K562 (cell line): ENCODE results near the gene BBC3. TPM values are rescaled to one million over a fixed set of nuclear protein-coding genes. Genes with fewer than 3 reads are reported as not detected.

Experiments used
- CC2D1A ChIP-seq: fragments of 450-650 bp; IDR thresholded peaks from 2 replicates; pipeline ENCODE4 v1.6.1; 2017; ENCODE audit warnings: mild to moderate bottlenecking
- CEBPB ChIP-seq: fragments of 450-650 bp; IDR thresholded peaks from 2 replicates; pipeline ENCODE4 v1.6.1; 2016; ENCODE audit warnings: missing genetic modification characterization, missing compliant biosample characterization
- FUS ChIP-seq: fragments of 200-400 bp; formaldehyde crosslinking; optimal IDR thresholded peaks from 2 replicates; pipeline ENCODE3; 2017; ENCODE audit warnings: low read depth, low read length
- HIVEP1 ChIP-seq: fragments of 250-450 bp; sonication (Bioruptor Pico); IDR thresholded peaks from 2 replicates; pipeline ENCODE4 v1.4.0; 2020; ENCODE audit warnings: mild to moderate bottlenecking
- MCM7 ChIP-seq, 2 experiments: fragments of 450-650 bp; IDR thresholded peaks; 2 replicates each; pipeline ENCODE4 v1.6.1; 2016 to 2018
- MLLT1 ChIP-seq, 2 experiments: fragments of 450-650 bp; IDR thresholded peaks; 2 replicates each; pipeline ENCODE4 v1.6.1; 2016
- NCOA2 ChIP-seq, 2 experiments: fragments of 450-650 bp; IDR thresholded peaks; 2 replicates each; pipeline ENCODE4 v1.6.1; 2018; ENCODE audit warnings: mild to moderate bottlenecking in 2 of 2, moderate library complexity in 1 of 2; ENCODE audit not compliant: partially characterized antibody in 2 of 2
- PHTF2 ChIP-seq: fragments of 250-450 bp; sonication (Bioruptor Pico); IDR thresholded peaks from 2 replicates; pipeline ENCODE4 v1.5.0; 2021; ENCODE audit warnings: mild to moderate bottlenecking
- PML ChIP-seq: IDR thresholded peaks from 2 replicates; pipeline ENCODE4 v1.6.1; 2012; ENCODE audit warnings: low read length, inconsistent platforms
- SREBF2 ChIP-seq: sonication (generic); formaldehyde crosslinking; IDR thresholded peaks from 2 replicates; pipeline ENCODE4 v1.4.0; 2020; ENCODE audit warnings: mild to moderate bottlenecking, missing genetic modification reagents
- TCF3 ChIP-seq: sonication (generic); formaldehyde crosslinking; IDR thresholded peaks from 2 replicates; pipeline ENCODE4 v1.4.0; 2020; ENCODE audit warnings: mild to moderate bottlenecking, missing genetic modification reagents
- TCFL5 ChIP-seq: fragments of 250-450 bp; sonication (Bioruptor Pico); conservative IDR thresholded peaks from 2 replicates; pipeline ENCODE4 v1.6.1; 2021; ENCODE audit warnings: mild to moderate bottlenecking, moderate library complexity, matching md5 sums
- TSC22D4 ChIP-seq: fragments of 450-650 bp; IDR thresholded peaks from 2 replicates; pipeline ENCODE4 v1.6.1; 2016; ENCODE audit warnings: missing genetic modification characterization, missing biosample characterization, control low read depth
- U2AF1 ChIP-seq: fragments of 200-400 bp; formaldehyde crosslinking; optimal IDR thresholded peaks from 2 replicates; pipeline ENCODE3; 2017; ENCODE audit warnings: mild to moderate bottlenecking, low read depth, low read length, moderate library complexity
- USF2 ChIP-seq: sonication (generic); formaldehyde crosslinking; IDR thresholded peaks from 2 replicates; pipeline ENCODE4 v1.5.0; 2020; ENCODE audit warnings: missing genetic modification reagents
- VEZF1 ChIP-seq: fragments of 200-800 bp; sonication (Bioruptor generic); IDR thresholded peaks from 2 replicates; pipeline ENCODE4 v1.6.1; 2017; ENCODE audit warnings: missing genetic modification characterization, missing compliant biosample characterization
- ZNF407 ChIP-seq: fragments of 450-650 bp; IDR thresholded peaks from 2 replicates; pipeline ENCODE4 v1.6.1; 2016; ENCODE audit warnings: low read depth
- polyA plus RNA-seq, 8 experiments: library from polyadenylated mRNA; depleted of rRNA in 4 of 8; stranded (reverse) in 5 of 8; unstranded in 3 of 8; fragments of >200 nt; fragmentation: Nextera tagmentation in 2 of 8; fragmentation: Illumina TruSeq in 1 of 8; extraction: Ambion mirVana in 2 of 8; extraction: Trizol in 1 of 8; gene quantifications; 2 replicates each; pipeline versions ENCODE4 v1.2.1 to v1.2.3, GENCODE V29; 2011 to 2014; ENCODE audit warnings: inconsistent platforms in 1 of 8, missing spikeins in 1 of 8
- total RNA-seq, 7 experiments: library from RNA; depleted of rRNA in 6 of 7; stranded (reverse); fragments of >200 nt in 6 of 7; fragmentation: Illumina TruSeq in 2 of 7; extraction: Trizol in 2 of 7; gene quantifications; 2 replicates each; pipeline versions ENCODE4 v1.2.1 to v1.2.3, GENCODE V29; 2011 to 2021; ENCODE audit warnings: low replicate concordance in 1 of 7

Gene BBC3
- total and polyA plus RNA-seq, 9 of the 15 experiments (the other 6 are each of a cell fraction or from before 2014, with no cell fraction given) = 0.15 to 30.7 (median 4.8) TPM

- TF ChIP-seq PHTF2 (CRISPR knock-in tag) (no peak), PML (no peak), USF2 (no peak), NCOA2 (IDR thresholded peaks at IDR 0.05; ENCODE audit: partially characterized antibody in 2 of 2) (no peak), FUS (no peak), TSC22D4 (no peak), MCM7 (IDR thresholded peaks at IDR 0.05) (no peak), U2AF1 (no peak), ZNF407 (peak; percentile 49; the same call in 1 of the 2 replicates), CC2D1A (no peak), MLLT1 (IDR thresholded peaks at IDR 0.05) (peak; percentile 22 to 72; a peak in 2 of 4 replicates), HIVEP1 (CRISPR knock-in tag) (no peak), SREBF2 (no peak), CEBPB (tag) (no peak), TCF3 (CRISPR knock-in tag) (no peak), TCFL5 (CRISPR knock-in tag) (no peak), VEZF1 (CRISPR knock-in tag) (peak; percentile 98)
Observed at GRCh38 chr19:47240996-47241918, 10.3 kb upstream of the BBC3 start (continued).
